K562 (cell line): Measurements from ENCODE around the gene VPS13C. TPM values are rescaled to one million over a fixed set of nuclear protein-coding genes. Genes with fewer than 3 reads are reported as not detected.

Experiments used
- ATAC-seq: fragments of 200-7000 bp; cut with Tn5 transposase; 3 replicates; pipeline ENCODE4 v1.9.1; 2020; ENCODE audit warnings: moderate library complexity
- BruUV-seq: library from RNA; stranded (reverse); fragments of 400-500 nt; replicated peaks from 2 replicates; lab custom pipeline; 2021; lab: Mats Ljungman, UMichigan
- CTCF ChIA-PET: fragments of 300-600 bp; formaldehyde crosslinking; extraction: SDS; loops from one replicate; lab custom pipeline; 2021; ENCODE audit warnings: low intra/inter-chr PET ratio; lab: Yijun Ruan, JAX
- POLR2A ChIA-PET: fragments of 300-600, 350-650 bp; sonication (Branson Sonifier 250); formaldehyde crosslinking; extraction: SDS; loops from one replicate; lab custom pipeline; 2021; ENCODE audit warnings: antibody characterized with exemption, inconsistent platforms; lab: Yijun Ruan, JAX
- DNase-seq, 4 experiments: peaks; one replicate each; pipeline versions ENCODE4 v3.0.0 to v3.0.0-alpha.2; 2011 to 2018; ENCODE audit warnings: low spot score in 3 of 4, mixed read lengths in 3 of 4; ENCODE audit errors: extremely low read depth in 1 of 4
- FAIRE-seq: peaks from 2 replicates; lab custom pipeline; 2011; peaks lifted over from hg19 to GRCh38; lab: Jason Lieb, UNC
- H2AFZ ChIP-seq: 2 replicates; pipeline ENCODE4 v1.6.0; 2011; ENCODE audit warnings: low read depth, low read length, control low read depth, inconsistent platforms
- H3K27ac ChIP-seq: fragments of 200-600 bp; 3 replicates; pipeline ENCODE4 v1.8.0; 2011; ENCODE audit warnings: low read depth, mild to moderate bottlenecking, control low read depth, inconsistent platforms, low read length, moderate library complexity, mixed read lengths; ENCODE audit errors: extremely low read depth
- H3K27me3 ChIP-seq, 2 experiments: fragments of 300-600 bp in 1 of 2; 2 replicates in 1 of 2; 3 replicates in 1 of 2; pipeline versions ENCODE4 v1.6.0 to v1.8.0; 2011; ENCODE audit warnings: inconsistent platforms in 2 of 2, low read length in 2 of 2, mild to moderate bottlenecking in 1 of 2, mixed read lengths in 1 of 2, moderate library complexity in 1 of 2; ENCODE audit not compliant: control insufficient read depth in 2 of 2, insufficient read depth in 2 of 2
- H3K36me3 ChIP-seq: fragments of 300-600 bp; 3 replicates; pipeline ENCODE4 v1.8.0; 2011; ENCODE audit warnings: mild to moderate bottlenecking, low read length, inconsistent platforms; ENCODE audit not compliant: control insufficient read depth, insufficient read depth
- H3K4me1 ChIP-seq, 2 experiments: fragments of 200-600 bp in 1 of 2; replicated peaks in 1 of 2; 2 replicates in 1 of 2; 3 replicates in 1 of 2; pipeline versions ENCODE4 v1.5.1 to v1.8.0; 2011; ENCODE audit warnings: inconsistent platforms in 2 of 2, low read length in 2 of 2, mild to moderate bottlenecking in 1 of 2, mixed read lengths in 1 of 2, moderate library complexity in 1 of 2; ENCODE audit not compliant: control insufficient read depth in 2 of 2, insufficient read depth in 2 of 2
- H3K4me2 ChIP-seq: 2 replicates; pipeline ENCODE4 v1.6.1; 2011; ENCODE audit warnings: low read length, control low read depth, inconsistent platforms, mixed read lengths; ENCODE audit not compliant: insufficient read depth
- H3K4me3 ChIP-seq: fragments of 200-600 bp; sonication (generic), shearing (Covaris generic); 2 replicates; pipeline ENCODE4 v1.5.1; 2016; ENCODE audit warnings: control low read depth, inconsistent platforms
- H3K79me2 ChIP-seq: fragments of 200-600 bp; 3 replicates; pipeline ENCODE4 v1.8.0; 2011; ENCODE audit warnings: low read length, inconsistent platforms; ENCODE audit not compliant: control insufficient read depth, insufficient read depth
- H3K9ac ChIP-seq, 2 experiments: 2 replicates each; pipeline versions ENCODE4 v1.6.0 to v1.6.1; 2011; ENCODE audit warnings: low read depth in 2 of 2, low read length in 2 of 2, control low read depth in 1 of 2, inconsistent platforms in 1 of 2, mild to moderate bottlenecking in 1 of 2, mixed read lengths in 1 of 2; ENCODE audit not compliant: insufficient read depth in 1 of 2
- H3K9me1 ChIP-seq: one replicate; pipeline ENCODE4 v1.6.0; 2011; ENCODE audit warnings: inconsistent platforms, mild to moderate bottlenecking, low read length, moderate library complexity; ENCODE audit not compliant: control insufficient read depth, insufficient read depth
- H3K9me3 ChIP-seq: replicated peaks from 2 replicates; pipeline ENCODE4 v1.5.1; 2011; ENCODE audit warnings: low read depth, low read length, inconsistent platforms; ENCODE audit not compliant: control insufficient read depth, insufficient read depth
- H4K20me1 ChIP-seq: replicated peaks from 2 replicates; pipeline ENCODE4 v1.6.1; 2011; ENCODE audit warnings: low read length, inconsistent platforms, mixed read lengths; ENCODE audit not compliant: control insufficient read depth, insufficient read depth
- ATF1 ChIP-seq, 2 experiments: fragments of 450-650 bp in 1 of 2; IDR thresholded peaks; 2 replicates each; pipeline ENCODE4 v1.6.1; 2016; ENCODE audit warnings: missing compliant biosample characterization in 1 of 2, missing genetic modification characterization in 1 of 2
- DACH1 ChIP-seq: fragments of 450-650 bp; IDR thresholded peaks from 2 replicates; pipeline ENCODE4 v1.6.1; 2018; ENCODE audit not compliant: partially characterized antibody
- LEF1 ChIP-seq: fragments of 450-650 bp; IDR thresholded peaks from 2 replicates; pipeline ENCODE4 v1.6.1; 2016; ENCODE audit warnings: mild to moderate bottlenecking
- MAFF ChIP-seq: IDR thresholded peaks from 2 replicates; pipeline ENCODE4 v1.6.1; 2012; ENCODE audit warnings: low read length, improper control_type of control experiment
- MCM7 ChIP-seq, 2 experiments: fragments of 450-650 bp; IDR thresholded peaks; 2 replicates each; pipeline ENCODE4 v1.6.1; 2016 to 2018
- NFE2L1 ChIP-seq: fragments of 450-650 bp; IDR thresholded peaks from 2 replicates; pipeline ENCODE4 v1.6.1; 2016; ENCODE audit warnings: missing genetic modification characterization, low read depth, mild to moderate bottlenecking, missing compliant biosample characterization, moderate library complexity, borderline replicate concordance
- RAD51 ChIP-seq: fragments of 450-650 bp; IDR thresholded peaks from 2 replicates; pipeline ENCODE4 v1.7.1; 2016; ENCODE audit warnings: low read depth, mild to moderate bottlenecking, borderline replicate concordance
- RBM17 ChIP-seq: fragments of 200-400 bp; formaldehyde crosslinking; IDR thresholded peaks from 2 replicates; pipeline ENCODE4 v1.6.1; 2017; ENCODE audit warnings: low read depth, mild to moderate bottlenecking, low read length, borderline replicate concordance
- RFX1 ChIP-seq: fragments of 450-650 bp; IDR thresholded peaks from 2 replicates; pipeline ENCODE4 v1.6.1; 2016; ENCODE audit warnings: mild to moderate bottlenecking, moderate library complexity
- SMARCE1 ChIP-seq: fragments of 450-650 bp; IDR thresholded peaks from 2 replicates; pipeline ENCODE4 v1.7.1; 2016; ENCODE audit warnings: mild to moderate bottlenecking
- SNIP1 ChIP-seq: fragments of 450-650 bp; IDR thresholded peaks from 2 replicates; pipeline ENCODE4 v1.7.1; 2017; ENCODE audit warnings: low read depth, mild to moderate bottlenecking
- ZBTB8A ChIP-seq: fragments of 450-650 bp; IDR thresholded peaks from 2 replicates; pipeline ENCODE4 v1.6.1; 2018; ENCODE audit warnings: mild to moderate bottlenecking, moderate library complexity; ENCODE audit not compliant: partially characterized antibody
- ZC3H4 ChIP-seq: sonication (generic); formaldehyde crosslinking; IDR thresholded peaks from 2 replicates; pipeline ENCODE4 v1.9.0; 2021; ENCODE audit warnings: missing genetic modification reagents, borderline replicate concordance
- ZNF583 ChIP-seq: fragments of 250-450 bp; sonication (Bioruptor Pico); IDR thresholded peaks from 2 replicates; pipeline ENCODE4 v1.4.0; 2020
- ZNF780A ChIP-seq: fragments of 250-450 bp; sonication (Bioruptor Pico); IDR thresholded peaks from 2 replicates; pipeline ENCODE4 v1.5.0; 2021; ENCODE audit warnings: mild to moderate bottlenecking
- WGBS: fragments of 100-300 bp; shearing (Covaris generic); methylation state at CpG from one replicate; pipeline ENCODE4 v1.1.6; 2016; ENCODE audit warnings: low coverage, mixed read lengths; ENCODE audit not compliant: insufficient coverage; ENCODE audit errors: missing lambda C conversion rate; 5-methylcytosine and 5-hydroxymethylcytosine counted together
- in situ Hi-C: fragments of 300-500 bp; cut with MboI; formaldehyde crosslinking; loops from 4 replicates; pipeline ENCODE4 v1.15.0; 2018; ENCODE audit warnings: inconsistent platforms, mixed read lengths
- intact Hi-C: fragments of 100-400 bp; cut with micrococcal nuclease; formaldehyde crosslinking; loops from 2 replicates; pipeline ENCODE4 v1.14.2; 2022
- polyA plus RNA-seq, 8 experiments: library from polyadenylated mRNA; depleted of rRNA in 4 of 8; stranded (reverse) in 5 of 8; unstranded in 3 of 8; fragments of >200 nt; fragmentation: Nextera tagmentation in 2 of 8; fragmentation: Illumina TruSeq in 1 of 8; extraction: Ambion mirVana in 2 of 8; extraction: Trizol in 1 of 8; gene quantifications; 2 replicates each; pipeline versions ENCODE4 v1.2.1 to v1.2.3, GENCODE V29; 2011 to 2014; ENCODE audit warnings: inconsistent platforms in 1 of 8, missing spikeins in 1 of 8
- total RNA-seq, 7 experiments: library from RNA; depleted of rRNA in 6 of 7; stranded (reverse); fragments of >200 nt in 6 of 7; fragmentation: Illumina TruSeq in 2 of 7; extraction: Trizol in 2 of 7; gene quantifications; 2 replicates each; pipeline versions ENCODE4 v1.2.1 to v1.2.3, GENCODE V29; 2011 to 2021; ENCODE audit warnings: low replicate concordance in 1 of 7
- TF ChIP-seq, protein P1 (sequence below): sonication (generic); formaldehyde crosslinking; IDR thresholded peaks from 2 replicates; pipeline ENCODE4 v1.8.0; 2023; ENCODE audit warnings: mild to moderate bottlenecking, missing genetic modification reagents
- TF ChIP-seq, protein P2 (sequence below): sonication (generic); formaldehyde crosslinking; IDR thresholded peaks from 2 replicates; pipeline ENCODE4 v1.5.0; 2020; ENCODE audit warnings: missing genetic modification reagents

Gene VPS13C
- total and polyA plus RNA-seq, 9 of the 15 experiments (the other 6 are each of a cell fraction or from before 2014, with no cell fraction given), result 5.2 to 32.3 (median 15.7) TPM

DNA sequence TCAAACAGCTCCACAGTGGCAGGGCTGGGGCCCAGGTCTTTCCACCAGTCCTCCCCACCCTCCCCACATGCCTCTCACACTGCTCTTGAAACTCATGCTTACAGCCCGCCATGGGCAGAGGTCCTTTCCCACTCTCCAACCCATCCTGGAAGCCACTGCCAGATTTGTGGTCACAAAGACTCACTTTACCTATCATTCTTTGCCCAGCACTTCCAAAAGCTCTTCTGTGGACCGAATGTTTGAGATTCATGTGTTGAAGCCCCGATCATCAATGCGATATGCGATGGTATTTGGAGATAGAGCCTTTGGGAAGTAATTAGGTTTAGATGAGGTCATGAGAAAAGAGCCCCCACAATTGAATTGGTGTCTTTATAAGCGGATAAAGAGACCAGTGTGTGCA, 247.8 kb downstream of the VPS13C start (continued):
- TF ChIP-seq, protein P1, sequence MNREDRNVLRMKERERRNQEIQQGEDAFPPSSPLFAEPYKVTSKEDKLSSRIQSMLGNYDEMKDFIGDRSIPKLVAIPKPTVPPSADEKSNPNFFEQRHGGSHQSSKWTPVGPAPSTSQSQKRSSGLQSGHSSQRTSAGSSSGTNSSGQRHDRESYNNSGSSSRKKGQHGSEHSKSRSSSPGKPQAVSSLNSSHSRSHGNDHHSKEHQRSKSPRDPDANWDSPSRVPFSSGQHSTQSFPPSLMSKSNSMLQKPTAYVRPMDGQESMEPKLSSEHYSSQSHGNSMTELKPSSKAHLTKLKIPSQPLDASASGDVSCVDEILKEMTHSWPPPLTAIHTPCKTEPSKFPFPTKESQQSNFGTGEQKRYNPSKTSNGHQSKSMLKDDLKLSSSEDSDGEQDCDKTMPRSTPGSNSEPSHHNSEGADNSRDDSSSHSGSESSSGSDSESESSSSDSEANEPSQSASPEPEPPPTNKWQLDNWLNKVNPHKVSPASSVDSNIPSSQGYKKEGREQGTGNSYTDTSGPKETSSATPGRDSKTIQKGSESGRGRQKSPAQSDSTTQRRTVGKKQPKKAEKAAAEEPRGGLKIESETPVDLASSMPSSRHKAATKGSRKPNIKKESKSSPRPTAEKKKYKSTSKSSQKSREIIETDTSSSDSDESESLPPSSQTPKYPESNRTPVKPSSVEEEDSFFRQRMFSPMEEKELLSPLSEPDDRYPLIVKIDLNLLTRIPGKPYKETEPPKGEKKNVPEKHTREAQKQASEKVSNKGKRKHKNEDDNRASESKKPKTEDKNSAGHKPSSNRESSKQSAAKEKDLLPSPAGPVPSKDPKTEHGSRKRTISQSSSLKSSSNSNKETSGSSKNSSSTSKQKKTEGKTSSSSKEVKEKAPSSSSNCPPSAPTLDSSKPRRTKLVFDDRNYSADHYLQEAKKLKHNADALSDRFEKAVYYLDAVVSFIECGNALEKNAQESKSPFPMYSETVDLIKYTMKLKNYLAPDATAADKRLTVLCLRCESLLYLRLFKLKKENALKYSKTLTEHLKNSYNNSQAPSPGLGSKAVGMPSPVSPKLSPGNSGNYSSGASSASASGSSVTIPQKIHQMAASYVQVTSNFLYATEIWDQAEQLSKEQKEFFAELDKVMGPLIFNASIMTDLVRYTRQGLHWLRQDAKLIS (CRISPR knock-in tag), result no peak

DNA sequence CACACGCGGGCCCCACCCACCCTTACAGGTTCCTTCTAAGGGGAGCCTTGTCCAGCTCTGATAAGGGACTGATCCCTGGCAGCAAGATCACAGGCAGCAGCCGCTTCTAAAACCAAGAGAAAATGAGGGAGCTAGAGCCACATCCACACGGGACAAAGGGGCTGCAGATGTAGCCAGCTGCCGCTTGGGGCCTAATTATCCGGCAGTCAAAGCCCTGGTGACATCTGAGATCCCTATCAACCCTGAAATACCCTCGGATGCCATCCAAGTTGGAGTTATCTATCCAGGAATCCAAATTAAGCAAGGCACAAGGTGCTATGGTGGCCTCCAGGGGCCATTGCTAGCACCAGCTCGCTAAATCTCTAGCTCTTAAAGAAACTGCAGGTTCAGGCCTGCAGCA, 248.3 kb downstream of the VPS13C start:
- H3K27me3 ChIP-seq, result peaks cover 10 to 38% of the 10 kb centered on the region in 2 experiments; a peak in 3 of 5 replicates
- FAIRE-seq, result no peak
- no peak overlapping the region for H2AFZ ChIP-seq
- no peaks in the 10 kb centered on the region for H3K36me3 ChIP-seq
- POLR2A ChIA-PET, result interaction anchor here (0.8 kb wide), 1 partner anchor 27 kb away, joined by 3 read pairs; no protein-coding TSS in a partner anchor
- no peak overlapping the region for H3K27ac ChIP-seq
- no peaks in the 10 kb centered on the region for H3K9me3 ChIP-seq
- no peak for DNase-seq
- in situ Hi-C loops, result no loop called here
- H4K20me1 ChIP-seq, result peaks cover 3% of the 10 kb centered on the region; the same call in 1 of the 2 replicates
- CTCF ChIA-PET, result interaction anchor here (0.5 kb wide), 1 partner anchor 1305 kb away, joined by 3 read pairs; no protein-coding TSS in a partner anchor
- no peaks in the 10 kb centered on the region for H3K9me1 ChIP-seq
- no peak for ATAC-seq
- H3K79me2 ChIP-seq, result no peaks in the 10 kb centered on the region
- intact Hi-C loops, result no loop called here
- H3K4me2 ChIP-seq, result no peak overlapping the region
- no peak overlapping the region for H3K4me3 ChIP-seq
- H3K4me1 ChIP-seq, result no peaks in the 10 kb centered on the region
- H3K9ac ChIP-seq, result no peak overlapping the region
- 1% methylated on average over 8 of the region's 8 CpGs for WGBS
- BruUV-seq, result no TSS peak
- TF ChIP-seq SNIP1, result no peak
- no peak for TF ChIP-seq ZC3H4
- no peak for TF ChIP-seq SMARCE1
- no peak for TF ChIP-seq MCM7 (IDR thresholded peaks at IDR 0.05)
- no peak for TF ChIP-seq MAFF
- TF ChIP-seq ZBTB8A, result no peak
- TF ChIP-seq, protein P2, sequence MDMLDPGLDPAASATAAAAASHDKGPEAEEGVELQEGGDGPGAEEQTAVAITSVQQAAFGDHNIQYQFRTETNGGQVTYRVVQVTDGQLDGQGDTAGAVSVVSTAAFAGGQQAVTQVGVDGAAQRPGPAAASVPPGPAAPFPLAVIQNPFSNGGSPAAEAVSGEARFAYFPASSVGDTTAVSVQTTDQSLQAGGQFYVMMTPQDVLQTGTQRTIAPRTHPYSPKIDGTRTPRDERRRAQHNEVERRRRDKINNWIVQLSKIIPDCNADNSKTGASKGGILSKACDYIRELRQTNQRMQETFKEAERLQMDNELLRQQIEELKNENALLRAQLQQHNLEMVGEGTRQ (CRISPR knock-in tag), result no peak
- no peak for TF ChIP-seq RFX1
- TF ChIP-seq ATF1 (CRISPR knock-in tag; IDR thresholded peaks at IDR 0.05), result no peak
- TF ChIP-seq ATF1 (tag; IDR thresholded peaks at IDR 0.05), result no peak
- no peak for TF ChIP-seq RBM17
- no peak for TF ChIP-seq LEF1
- no peak for TF ChIP-seq ZNF583 (CRISPR knock-in tag)
- TF ChIP-seq RAD51, result no peak
- no peak for TF ChIP-seq ZNF780A
- no peak for TF ChIP-seq DACH1
- TF ChIP-seq NFE2L1 (tag), result no peak
